Sigmoid colon (tissue), 4 donors: Measurements from ENCODE around the gene RPL38.

Experiments used
- CTCF ChIP-seq, 4 experiments: fragments of 450-650 bp in 3 of 4; fragments of 200-600 bp in 1 of 4; IDR thresholded peaks; one replicate each; pipeline ENCODE4 v1.5.1; 2016 to 2019; ENCODE audit warnings: antibody characterized with exemption in 4 of 4, mild to moderate bottlenecking in 3 of 4, moderate library complexity in 2 of 4
- EP300 ChIP-seq, 4 donors: sonication (generic); formaldehyde crosslinking; IDR thresholded peaks; one replicate each; pipeline ENCODE4 v1.6.1; 2017; ENCODE audit warnings: antibody characterized with exemption in 4 of 4
- POLR2A ChIP-seq, 2 donors: fragments of 450-650 bp; IDR thresholded peaks; one replicate each; pipeline ENCODE4 v1.6.1; 2016; ENCODE audit warnings: antibody characterized with exemption in 2 of 2, mild to moderate bottlenecking in 2 of 2, moderate library complexity in 2 of 2

GRCh38 chr17:74216505-74216904, 13.0 kb downstream of the RPL38 start:
- TF ChIP-seq POLR2A (IDR thresholded peaks at IDR 0.05) = no peak
- no peak for TF ChIP-seq EP300 (IDR thresholded peaks at IDR 0.05)
- no peak for TF ChIP-seq CTCF (IDR thresholded peaks at IDR 0.05)
